ENCODE results near the gene MCF2L2. TPM values are rescaled to one million over a fixed set of nuclear protein-coding genes. Genes with fewer than 3 reads are reported as not detected.

MCF2L2 gene
- total and polyA plus RNA-seq, 2 of the 13 experiments (the other 11 are each of a cell fraction or from before 2014, with no cell fraction given), result not detected

- TF ChIP-seq, protein P1, sequence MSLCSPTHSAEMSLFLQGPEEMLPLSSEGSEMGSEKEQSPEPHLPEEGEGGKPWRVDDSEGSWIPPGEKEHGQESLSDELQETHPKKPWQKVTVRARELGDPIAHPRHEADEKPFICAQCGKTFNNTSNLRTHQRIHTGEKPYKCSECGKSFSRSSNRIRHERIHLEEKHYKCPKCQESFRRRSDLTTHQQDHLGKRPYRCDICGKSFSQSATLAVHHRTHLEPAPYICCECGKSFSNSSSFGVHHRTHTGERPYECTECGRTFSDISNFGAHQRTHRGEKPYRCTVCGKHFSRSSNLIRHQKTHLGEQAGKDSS (CRISPR knock-in tag; IDR thresholded peaks at IDR 0.05; ENCODE audit: borderline replicate concordance, low read depth), result no peak
- TF ChIP-seq ZNF792 (CRISPR knock-in tag; IDR thresholded peaks at IDR 0.05) (no peak), ZNF557 (CRISPR knock-in tag; IDR thresholded peaks at IDR 0.05) (no peak)
Observed at GRCh38 chr3:183393625-183394024, 34.8 kb downstream of the MCF2L2 start (continued).

GRCh38 chr3:183392186-183393034 is 36.0 kb downstream of the MCF2L2 start:
- Histone ChIP-seq H3K9me3 (ENCODE audit: low read length) (no peaks in the 10 kb centered on the region), H3K4me3 (replicated peaks in 1 of 3; ENCODE audit: insufficient read depth in 1 of 3, low read depth in 2 of 3, low read length in 3 of 3) (no peak overlapping the region), H2AFZ (ENCODE audit: low read length) (no peak overlapping the region), H3K27ac (ENCODE audit: extremely low read length, insufficient read depth, low read length) (no peak overlapping the region), H3K9ac (ENCODE audit: insufficient read depth, low read depth, low read length) (no peak overlapping the region), H3K36me3 (replicated peaks in 1 of 2; ENCODE audit: control insufficient read depth in 1 of 2, insufficient read depth in 2 of 2, low read length in 2 of 2) (no peaks in the 10 kb centered on the region), H3K4me2 (ENCODE audit: low read depth, low read length) (no peak overlapping the region), H4K20me1 (ENCODE audit: insufficient read depth, low read length) (no peaks in the 10 kb centered on the region), H3K79me2 (ENCODE audit: insufficient read depth, low read length) (no peaks in the 10 kb centered on the region), H3K27me3 (ENCODE audit: control insufficient read depth in 1 of 2, insufficient read depth in 2 of 2, low read length in 2 of 2) (no peaks in the 10 kb centered on the region), H3K4me1 (ENCODE audit: insufficient read depth, low read length) (no peaks in the 10 kb centered on the region)
- CTCF ChIA-PET (ENCODE audit: low intra/inter-chr PET ratio, low total read pairs), result no interaction called here
- POLR2A ChIA-PET, result no interaction called here
- BruUV-seq (replicated peaks), result no TSS peak
- DNase-seq (ENCODE audit: low spot score) (no peak), ATAC-seq (no peak), FAIRE-seq (no peak)
- in situ Hi-C loops (cut with HindIII; ENCODE audit: extremely low pct_ligation_motif_present, low pct_unique_long_range_greater_than_20kb) (no loop called here), intact Hi-C loops (cut with micrococcal nuclease; ENCODE audit: unreplicated experiment) (no loop called here)
- no peak for TF ChIP-seq MAFG (CRISPR knock-in tag; IDR thresholded peaks at IDR 0.05)
- no peak for TF ChIP-seq ZSCAN31 (CRISPR knock-in tag; IDR thresholded peaks at IDR 0.05; ENCODE audit: low read depth)
- no peak for TF ChIP-seq SKIL (CRISPR knock-in tag; IDR thresholded peaks at IDR 0.05; ENCODE audit: borderline replicate concordance)
- no peak for TF ChIP-seq DNMT3B (CRISPR knock-in tag; conservative IDR thresholded peaks at IDR 0.05)
- no peak for TF ChIP-seq STAG1 (CRISPR knock-in tag; IDR thresholded peaks at IDR 0.05)
- no peak for TF ChIP-seq ZNF17 (CRISPR knock-in tag; IDR thresholded peaks at IDR 0.05)
- no peak for TF ChIP-seq ZBTB7A (CRISPR knock-in tag; IDR thresholded peaks at IDR 0.05)
- TF ChIP-seq ZNF792 (CRISPR knock-in tag; IDR thresholded peaks at IDR 0.05), result no peak
- TF ChIP-seq NR2F2 (IDR thresholded peaks at IDR 0.05; ENCODE audit: borderline replicate concordance, low read depth), result no peak
- TF ChIP-seq ZNF749 (CRISPR knock-in tag; IDR thresholded peaks at IDR 0.05; ENCODE audit: borderline replicate concordance), result no peak
- no peak for TF ChIP-seq ZNF225 (CRISPR knock-in tag; IDR thresholded peaks at IDR 0.05)
- no peak for TF ChIP-seq ZNF501 (CRISPR knock-in tag; IDR thresholded peaks at IDR 0.05)
- no peak for TF ChIP-seq RBM22 (optimal IDR thresholded peaks at IDR 0.05; ENCODE audit: low read length)
- no peak for TF ChIP-seq ZZZ3 (CRISPR knock-in tag; IDR thresholded peaks at IDR 0.05; ENCODE audit: borderline replicate concordance)
- TF ChIP-seq, protein P2, sequence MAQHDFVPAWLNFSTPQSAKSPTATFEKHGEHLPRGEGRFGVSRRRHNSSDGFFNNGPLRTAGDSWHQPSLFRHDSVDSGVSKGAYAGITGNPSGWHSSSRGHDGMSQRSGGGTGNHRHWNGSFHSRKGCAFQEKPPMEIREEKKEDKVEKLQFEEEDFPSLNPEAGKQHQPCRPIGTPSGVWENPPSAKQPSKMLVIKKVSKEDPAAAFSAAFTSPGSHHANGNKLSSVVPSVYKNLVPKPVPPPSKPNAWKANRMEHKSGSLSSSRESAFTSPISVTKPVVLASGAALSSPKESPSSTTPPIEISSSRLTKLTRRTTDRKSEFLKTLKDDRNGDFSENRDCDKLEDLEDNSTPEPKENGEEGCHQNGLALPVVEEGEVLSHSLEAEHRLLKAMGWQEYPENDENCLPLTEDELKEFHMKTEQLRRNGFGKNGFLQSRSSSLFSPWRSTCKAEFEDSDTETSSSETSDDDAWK (CRISPR knock-in tag; IDR thresholded peaks at IDR 0.05), result no peak
- 27% methylated on average over 6 of the region's 12 CpGs for WGBS (ENCODE audit: low lambda C conversion rate)

All from HepG2 (cell line).